NCI-H446 (cell line): ENCODE data around the gene GRAP.
A peak's percentile ranks its signal among the peaks of the same experiment; 100 is the strongest.

Source experiments
- DNase-seq, 2 experiments: peaks; one replicate each; lab custom pipeline; 2025; lab: John Stamatoyannopoulos, UW

The GRAP gene

GRCh38 chr17:19018600-19018950 lies 28.2 kb downstream of the GRAP start:
- no peak for DNase-seq

DNA sequence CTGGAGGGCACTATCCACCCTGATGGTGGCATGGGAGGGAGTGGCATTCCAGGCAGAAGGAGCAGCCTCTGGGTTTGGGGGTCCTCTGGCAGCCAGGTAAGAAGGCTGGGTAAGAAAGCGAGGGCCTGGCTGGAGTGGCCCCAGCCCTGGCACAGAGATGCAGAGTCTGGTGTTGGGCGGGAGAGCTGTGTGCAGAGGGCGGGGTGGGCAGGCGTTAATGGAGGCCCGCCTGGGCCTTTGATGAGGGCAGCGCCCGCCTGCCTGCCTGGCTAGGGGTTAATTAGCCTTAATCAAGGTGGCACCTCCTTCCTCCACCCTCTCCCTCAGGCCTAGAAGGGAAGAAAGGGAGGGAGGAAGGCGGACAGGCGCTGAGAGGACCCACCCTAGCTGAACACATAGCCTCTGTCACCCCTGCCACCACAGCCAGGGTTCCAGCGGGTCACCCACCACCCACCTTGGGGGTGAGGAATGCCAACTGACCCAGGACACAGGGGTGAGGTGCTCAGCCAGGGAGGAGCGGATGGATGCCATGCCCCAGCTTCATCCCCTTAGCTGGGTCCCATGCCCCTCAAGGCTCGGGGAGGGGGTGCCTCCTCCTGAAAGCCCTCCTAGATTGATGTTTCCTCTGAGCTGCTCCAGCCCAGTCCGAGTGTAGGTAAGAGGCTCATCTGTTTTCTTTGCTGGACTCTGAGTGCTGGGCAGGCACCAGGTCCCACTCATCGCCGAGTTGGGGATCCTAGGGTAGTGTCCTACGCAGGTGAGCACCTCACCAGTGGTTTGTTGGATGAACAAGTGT lies 28.8 kb downstream of the GRAP start:
- no peak for DNase-seq

GRCh38 chr17:19017401-19017800 lies 29.4 kb downstream of the GRAP start:
- DNase-seq = no peak

DNA sequence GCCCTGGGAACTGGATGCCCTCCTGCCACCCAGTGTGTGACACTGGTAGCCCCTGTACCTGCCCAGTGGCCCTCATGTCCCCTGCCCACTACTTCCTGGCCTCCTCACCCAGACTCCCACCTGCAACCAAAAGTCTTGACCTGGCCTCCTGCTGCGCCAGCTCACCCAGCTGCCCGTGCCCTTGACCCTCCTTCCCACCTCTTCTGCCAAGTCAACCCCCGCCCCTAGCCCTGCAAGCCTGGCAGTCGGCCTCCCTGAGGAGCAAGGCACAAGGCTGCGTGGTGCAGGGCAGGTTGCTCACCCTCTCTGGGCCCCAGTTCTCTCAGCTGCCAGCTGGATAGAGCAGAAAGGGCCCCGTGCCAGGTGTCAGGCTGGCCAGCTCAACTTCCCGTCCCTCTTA lies 29.9 kb downstream of the GRAP start:
- DNase-seq = no peak

DNA sequence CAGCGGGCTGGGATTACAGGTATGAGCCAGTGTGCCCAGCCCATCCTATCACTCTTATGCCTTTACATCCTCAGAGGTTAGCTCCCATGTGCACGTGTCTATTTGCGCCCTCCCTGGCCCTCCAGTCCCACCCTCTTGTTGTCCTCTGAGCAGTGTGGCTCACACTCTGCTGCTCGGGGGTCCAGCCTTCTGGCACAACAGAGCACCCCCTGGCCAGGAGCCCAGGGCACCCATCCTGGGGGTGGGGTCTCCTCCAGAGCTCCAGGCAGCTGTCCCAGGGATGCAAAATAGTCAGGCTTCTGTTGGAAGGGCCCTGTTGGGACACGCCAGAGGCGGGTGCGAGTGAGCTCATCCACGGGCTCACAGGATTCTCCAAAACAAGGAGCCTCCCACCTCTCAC lies 30.5 kb downstream of the GRAP start:
- no peak for DNase-seq

- DNase-seq = no peak
Observed at GRCh38 chr17:19015428-19015827, 31.3 kb downstream of the GRAP start.

- DNase-seq = no peak
Observed at GRCh38 chr17:19014628-19015215, 32.0 kb downstream of the GRAP start.

GRCh38 chr17:19013806-19014627 lies 32.7 kb downstream of the GRAP start:
- no peak for DNase-seq

DNA sequence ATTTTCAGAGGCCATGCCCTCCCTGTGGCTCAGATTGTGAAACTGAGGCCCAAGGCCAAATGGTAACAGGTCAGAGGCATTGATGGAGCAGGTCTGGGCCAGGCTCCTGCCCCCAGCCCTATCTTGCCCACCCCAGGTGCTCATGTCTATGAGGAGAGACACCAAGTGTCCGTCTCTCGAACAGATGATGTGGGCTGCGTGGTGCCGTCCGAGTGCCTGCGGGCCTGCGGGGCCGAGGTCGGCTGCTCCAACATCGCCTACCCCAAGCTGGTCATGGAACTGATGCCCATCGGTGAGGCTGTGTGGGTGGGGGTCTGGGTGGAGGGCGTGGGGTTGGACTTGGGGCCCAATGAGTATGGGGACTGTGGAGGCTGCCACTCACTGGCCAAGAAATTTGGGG lies 33.5 kb downstream of the GRAP start:
- no peak for DNase-seq

DNA sequence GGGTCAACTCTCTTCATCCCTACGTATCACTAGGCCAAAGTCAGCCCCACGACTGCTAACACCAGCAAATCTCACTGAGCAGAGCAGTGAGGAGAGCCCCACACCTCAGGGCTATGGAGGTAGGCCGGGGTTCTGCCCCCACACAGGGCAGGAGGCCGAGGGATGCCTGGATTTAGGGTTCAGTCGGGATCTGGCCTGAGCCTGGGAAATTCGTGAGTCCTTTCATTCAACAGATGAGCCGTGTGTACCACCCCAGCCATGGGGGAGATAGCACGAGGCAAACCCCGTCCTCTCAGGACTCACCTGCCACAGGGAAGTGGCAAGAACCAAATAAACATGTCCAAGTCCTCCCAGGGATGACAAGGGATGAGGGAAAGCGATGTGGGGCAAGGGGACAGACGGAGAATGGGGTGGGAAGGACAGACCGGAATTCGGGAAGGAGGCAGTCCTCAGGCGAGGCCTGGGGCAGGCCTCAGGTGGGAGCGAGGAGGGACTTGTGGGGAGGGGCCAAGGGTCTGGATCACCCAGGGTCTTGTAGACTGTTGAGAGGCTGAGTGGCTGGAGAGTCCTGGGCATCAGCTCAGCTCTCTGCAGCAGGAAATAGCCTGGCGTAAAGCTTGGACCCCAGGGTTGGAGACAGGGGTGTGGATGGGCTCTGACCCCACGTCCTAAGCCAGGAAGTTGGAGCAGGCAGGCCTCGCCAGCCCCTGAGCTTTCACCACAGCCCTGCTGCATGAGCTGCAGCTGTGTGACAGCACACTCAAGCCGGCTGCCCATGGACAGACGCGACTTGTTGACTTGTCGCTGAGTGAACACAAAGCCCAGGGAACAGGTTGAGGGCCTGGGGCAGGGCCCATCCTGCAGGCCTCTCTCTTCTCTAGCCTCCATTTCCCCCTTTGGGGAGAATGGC lies 34.3 kb downstream of the GRAP start:
- no peak for DNase-seq

DNA sequence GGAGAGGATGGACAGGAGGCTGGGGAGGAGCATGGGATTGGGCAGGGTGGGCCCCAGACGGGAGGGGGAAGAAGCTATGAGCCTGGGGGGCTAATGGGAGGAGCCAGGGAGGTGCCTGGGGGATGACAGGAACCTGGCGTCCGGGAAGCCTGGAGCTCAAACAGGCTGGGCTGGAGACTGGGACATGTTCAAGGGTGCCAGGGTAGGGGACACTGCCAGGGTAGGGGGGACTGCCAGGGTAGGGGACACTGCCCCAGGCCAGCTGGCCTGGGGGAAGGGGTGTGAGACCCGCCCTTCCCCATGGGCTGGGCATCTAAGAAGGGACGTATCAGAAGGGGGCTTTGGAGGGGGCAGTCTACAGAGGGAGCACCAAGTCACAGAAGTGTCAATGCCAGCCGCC lies 35.2 kb downstream of the GRAP start:
- DNase-seq = no peak

DNA sequence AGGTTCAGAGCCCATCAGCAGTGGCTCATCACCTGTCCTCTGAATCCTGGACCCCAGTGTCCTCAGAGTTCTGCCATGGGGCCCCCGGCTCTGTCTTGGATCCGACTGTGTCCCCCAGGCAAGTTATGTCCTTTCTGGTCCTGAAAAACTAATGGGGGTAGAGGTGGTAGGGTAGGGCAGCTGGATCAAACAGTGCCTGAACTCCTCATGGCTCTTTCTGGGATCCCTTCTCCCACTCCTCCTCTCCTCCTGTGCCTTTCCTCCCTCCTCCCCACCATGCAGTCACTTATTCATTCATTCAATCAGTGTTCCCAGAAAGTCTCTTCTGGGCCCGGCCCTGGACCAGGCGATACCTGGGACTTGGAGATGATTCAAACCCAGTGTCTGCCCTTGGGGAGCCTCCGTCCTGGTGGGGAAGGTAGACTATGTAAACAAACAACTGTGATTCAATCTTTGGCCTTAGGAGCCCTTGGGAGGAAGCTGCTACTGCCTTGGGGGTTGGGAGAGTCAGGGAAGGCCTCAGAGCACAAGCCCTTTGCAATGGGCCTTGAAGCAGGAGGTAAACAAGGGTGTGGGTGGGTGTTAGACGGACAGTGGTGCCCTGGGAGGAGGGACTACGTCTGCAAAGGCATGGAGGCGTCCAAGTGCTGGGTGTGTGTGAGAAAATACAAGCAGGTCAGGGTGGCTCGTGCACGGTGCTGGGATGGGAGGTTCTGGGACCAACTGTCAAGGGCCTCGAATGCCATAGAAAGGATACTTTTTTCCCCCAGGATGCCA lies 35.8 kb downstream of the GRAP start:
- DNase-seq = no peak

DNA sequence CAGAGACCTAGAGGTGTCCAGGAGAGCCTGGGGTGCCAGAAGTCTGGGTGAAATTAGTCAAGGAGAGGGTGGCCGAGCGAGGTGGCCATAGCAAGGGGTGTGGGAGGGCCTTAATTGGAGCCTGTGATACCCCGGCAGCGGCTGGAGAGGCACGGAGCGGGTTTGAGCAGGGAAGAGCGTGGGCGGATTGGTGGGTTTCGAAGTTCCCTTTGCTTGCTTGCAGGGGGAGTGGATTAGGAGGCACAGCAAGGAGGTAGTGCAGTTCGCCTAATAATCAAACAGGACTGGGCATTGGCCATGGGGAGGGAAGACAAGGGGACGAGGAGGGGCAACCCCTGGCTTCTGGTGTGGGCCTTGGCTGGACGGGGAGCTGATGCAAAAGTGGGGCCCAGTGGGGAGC lies 36.8 kb downstream of the GRAP start:
- no peak for DNase-seq

- no peak for DNase-seq
Observed at GRCh38 chr17:19006698-19007097, 40.1 kb downstream of the GRAP start.

GRCh38 chr17:19005789-19006430 lies 40.8 kb downstream of the GRAP start:
- no peak for DNase-seq

- no peak for DNase-seq
Observed at GRCh38 chr17:19005137-19005773, 41.5 kb downstream of the GRAP start.

- DNase-seq = peak in 1 of 2 experiments; percentile 28
Observed at GRCh38 chr17:19004421-19005136, 42.2 kb downstream of the GRAP start, which contains the start of gene FAM83G. FAM83G (minus strand) TSS chr17:19004764; CDS start chr17:19004041, 723 bp downstream.

- no peak for DNase-seq
Observed at GRCh38 chr17:19003543-19004420, 43.0 kb downstream of the GRAP start.
